Loucy (cell line): ENCODE results near the gene TPO.
"Not testable (repeated sequence)": the region's sequence is repeated elsewhere in the genome, so short reads cannot be mapped to it uniquely, and the experiment has no call there.

Experiments used
- H2AFZ ChIP-seq: fragments of 200-600 bp; sonication (generic); 2 replicates; pipeline ENCODE4 v1.6.0; 2016; ENCODE audit warnings: antibody characterized with exemption, mild to moderate bottlenecking, low read length, moderate library complexity
- H3F3A ChIP-seq: fragments of 200-600 bp; 2 replicates; pipeline ENCODE4 v1.6.0; 2016; ENCODE audit warnings: antibody characterized with exemption, low read depth, mild to moderate bottlenecking
- H3K27me3 ChIP-seq: fragments of 200-600 bp; sonication (generic); 2 replicates; pipeline ENCODE4 v1.6.1; 2014; ENCODE audit warnings: low read length, mild to moderate bottlenecking; ENCODE audit not compliant: insufficient read depth, poor library complexity, severe bottlenecking
- H3K36me3 ChIP-seq: fragments of 200-600 bp; sonication (generic); 2 replicates; pipeline ENCODE4 v1.6.1; 2016; ENCODE audit warnings: low read length; ENCODE audit not compliant: insufficient read depth
- H3K4me1 ChIP-seq: fragments of 200-600 bp; sonication (generic); 2 replicates; pipeline ENCODE4 v1.5.1; 2014; ENCODE audit warnings: low read length, mild to moderate bottlenecking; ENCODE audit not compliant: insufficient read depth, poor library complexity, severe bottlenecking
- H3K4me2 ChIP-seq: fragments of 200-600 bp; sonication (generic); 2 replicates; pipeline ENCODE4 v1.6.0; 2014; ENCODE audit warnings: antibody characterized with exemption, low read length, low read depth, mild to moderate bottlenecking; ENCODE audit not compliant: poor library complexity, severe bottlenecking
- H3K4me3 ChIP-seq: fragments of 200-600 bp; sonication (generic); 2 replicates; pipeline ENCODE4 v1.5.1; 2014; ENCODE audit warnings: low read length, mild to moderate bottlenecking, mixed read lengths; ENCODE audit not compliant: poor library complexity, severe bottlenecking
- H3K79me2 ChIP-seq: fragments of 200-600 bp; sonication (generic); 2 replicates; pipeline ENCODE4 v1.6.1; 2014; ENCODE audit warnings: low read length; ENCODE audit not compliant: insufficient read depth
- H3K9ac ChIP-seq: fragments of 200-600 bp; sonication (generic); 2 replicates; pipeline ENCODE4 v1.6.0; 2014; ENCODE audit warnings: mild to moderate bottlenecking, low read depth, low read length, moderate library complexity; ENCODE audit not compliant: poor library complexity, severe bottlenecking
- H3K9me2 ChIP-seq: fragments of 200-600 bp; sonication (generic); replicated peaks from 2 replicates; pipeline ENCODE4 v1.6.1; 2016; ENCODE audit warnings: low read depth, low read length, mixed read lengths
- H3K9me3 ChIP-seq: fragments of 200-600 bp; sonication (generic); 2 replicates; pipeline ENCODE4 v1.6.1; 2014; ENCODE audit warnings: mild to moderate bottlenecking, antibody characterized with exemption, low read length, low read depth; ENCODE audit not compliant: insufficient read depth
- H4K20me1 ChIP-seq: fragments of 200-600 bp; sonication (generic); 2 replicates; pipeline ENCODE4 v1.6.0; 2014; ENCODE audit warnings: antibody characterized with exemption, low read length, mild to moderate bottlenecking; ENCODE audit not compliant: insufficient read depth, poor library complexity, severe bottlenecking
- EZH2phosphoT487 ChIP-seq: fragments of 200-600 bp; IDR thresholded peaks from 2 replicates; pipeline ENCODE4 v1.6.1; 2018; ENCODE audit warnings: antibody characterized with exemption, mild to moderate bottlenecking, moderate library complexity, borderline replicate concordance
- TF ChIP-seq, protein P1 (sequence below): fragments of 200-600 bp; sonication (generic); conservative IDR thresholded peaks from 2 replicates; pipeline ENCODE4 v1.5.1; 2014; ENCODE audit warnings: mild to moderate bottlenecking, antibody characterized with exemption, low read length

TPO gene

GRCh38 chr2:1563943-1564891 lies 151.0 kb downstream of the TPO start:
- no peaks in the 10 kb centered on the region for H3K36me3 ChIP-seq
- H3K9ac ChIP-seq: no peak overlapping the region
- H3K4me1 ChIP-seq: peaks cover 11% of the 10 kb centered on the region
- H3K9me3 ChIP-seq: no peaks in the 10 kb centered on the region; the same call in 1 of the 2 replicates
- no peaks in the 10 kb centered on the region for H3K79me2 ChIP-seq
- H4K20me1 ChIP-seq: no peaks in the 10 kb centered on the region
- H3F3A ChIP-seq: no peaks in the 10 kb centered on the region
- H3K4me3 ChIP-seq: peak overlapping the region; percentile 15
- H2AFZ ChIP-seq: no peak overlapping the region
- H3K4me2 ChIP-seq: peak overlapping the region; percentile 23
- TF ChIP-seq, protein P1, sequence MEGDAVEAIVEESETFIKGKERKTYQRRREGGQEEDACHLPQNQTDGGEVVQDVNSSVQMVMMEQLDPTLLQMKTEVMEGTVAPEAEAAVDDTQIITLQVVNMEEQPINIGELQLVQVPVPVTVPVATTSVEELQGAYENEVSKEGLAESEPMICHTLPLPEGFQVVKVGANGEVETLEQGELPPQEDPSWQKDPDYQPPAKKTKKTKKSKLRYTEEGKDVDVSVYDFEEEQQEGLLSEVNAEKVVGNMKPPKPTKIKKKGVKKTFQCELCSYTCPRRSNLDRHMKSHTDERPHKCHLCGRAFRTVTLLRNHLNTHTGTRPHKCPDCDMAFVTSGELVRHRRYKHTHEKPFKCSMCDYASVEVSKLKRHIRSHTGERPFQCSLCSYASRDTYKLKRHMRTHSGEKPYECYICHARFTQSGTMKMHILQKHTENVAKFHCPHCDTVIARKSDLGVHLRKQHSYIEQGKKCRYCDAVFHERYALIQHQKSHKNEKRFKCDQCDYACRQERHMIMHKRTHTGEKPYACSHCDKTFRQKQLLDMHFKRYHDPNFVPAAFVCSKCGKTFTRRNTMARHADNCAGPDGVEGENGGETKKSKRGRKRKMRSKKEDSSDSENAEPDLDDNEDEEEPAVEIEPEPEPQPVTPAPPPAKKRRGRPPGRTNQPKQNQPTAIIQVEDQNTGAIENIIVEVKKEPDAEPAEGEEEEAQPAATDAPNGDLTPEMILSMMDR: no peak
- no peak for TF ChIP-seq EZH2phosphoT487
- H3K9me2 ChIP-seq: no peaks in the 10 kb centered on the region
- no peaks in the 10 kb centered on the region for H3K27me3 ChIP-seq

- Histone ChIP-seq H3K9ac (no peak overlapping the region), H3K36me3 (no peaks in the 10 kb centered on the region), H2AFZ (no peak overlapping the region), H3F3A (no peaks in the 10 kb centered on the region), H3K9me2 (no peaks in the 10 kb centered on the region), H3K27me3 (no peaks in the 10 kb centered on the region), H3K9me3 (no peaks in the 10 kb centered on the region; the same call in 1 of the 2 replicates), H3K4me2 (no peak overlapping the region), H3K79me2 (no peaks in the 10 kb centered on the region), H3K4me3 (no peak overlapping the region), H3K4me1 (peaks cover 11% of the 10 kb centered on the region), H4K20me1 (no peaks in the 10 kb centered on the region)
- TF ChIP-seq, protein P1: no peak
- TF ChIP-seq EZH2phosphoT487: no peak
Measured at GRCh38 chr2:1567556-1568344, 154.5 kb downstream of the TPO start.

GRCh38 chr2:1568345-1568668 lies 155.0 kb downstream of the TPO start:
- not testable (repeated sequence) for H3K36me3 ChIP-seq, H3F3A ChIP-seq, H3K27me3 ChIP-seq, H3K4me3 ChIP-seq, H3K4me2 ChIP-seq, H3K9me2 ChIP-seq, H3K79me2 ChIP-seq, H3K9ac ChIP-seq, H2AFZ ChIP-seq, H3K9me3 ChIP-seq, H4K20me1 ChIP-seq
- H3K4me1 ChIP-seq: peaks cover 11% of the 10 kb centered on the region
